ENCODE results near the gene AMH.

Gene AMH

DNA sequence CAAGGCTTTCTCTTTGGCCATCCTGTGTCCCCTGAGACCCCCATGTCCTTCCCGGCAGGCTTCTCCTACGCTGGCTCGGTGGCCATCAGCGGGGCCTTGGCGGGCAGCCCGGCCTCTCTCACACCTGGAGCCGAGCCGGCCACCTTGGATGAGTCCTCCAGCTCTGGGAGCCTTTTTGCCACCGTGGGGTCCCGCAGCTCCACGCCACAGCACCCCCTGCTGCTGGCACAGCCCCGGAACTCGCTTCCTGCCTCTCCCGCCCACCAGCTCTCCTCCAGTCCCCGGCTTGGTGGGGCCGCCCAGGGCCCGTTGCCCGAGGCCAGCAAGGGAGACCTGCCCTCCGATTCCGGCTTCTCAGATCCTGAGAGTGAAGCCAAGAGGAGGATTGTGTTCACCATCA is 27.2 kb upstream of the AMH start:
- no peak for DNase-seq

DNA sequence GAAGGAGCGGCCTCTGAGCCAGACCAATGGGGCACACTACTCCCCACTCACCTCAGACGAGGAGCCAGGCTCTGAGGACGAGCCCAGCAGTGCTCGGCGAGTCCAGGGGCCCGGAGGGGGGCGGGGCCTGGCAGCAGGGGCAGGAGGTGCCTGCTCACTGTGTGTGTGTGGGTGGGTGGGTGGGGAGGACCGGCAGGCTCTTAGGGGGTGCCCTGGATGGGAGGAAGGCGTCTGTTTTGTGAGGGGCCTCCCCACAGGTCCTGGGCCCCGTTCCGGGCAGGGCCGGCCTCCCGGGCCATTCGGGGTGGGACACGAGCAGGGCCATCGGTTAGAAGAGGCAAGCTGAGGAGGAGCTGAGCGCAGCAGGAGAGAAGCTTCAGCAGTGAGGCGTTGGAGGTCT is 25.7 kb upstream of the AMH start:
- DNase-seq, result no peak

DNA sequence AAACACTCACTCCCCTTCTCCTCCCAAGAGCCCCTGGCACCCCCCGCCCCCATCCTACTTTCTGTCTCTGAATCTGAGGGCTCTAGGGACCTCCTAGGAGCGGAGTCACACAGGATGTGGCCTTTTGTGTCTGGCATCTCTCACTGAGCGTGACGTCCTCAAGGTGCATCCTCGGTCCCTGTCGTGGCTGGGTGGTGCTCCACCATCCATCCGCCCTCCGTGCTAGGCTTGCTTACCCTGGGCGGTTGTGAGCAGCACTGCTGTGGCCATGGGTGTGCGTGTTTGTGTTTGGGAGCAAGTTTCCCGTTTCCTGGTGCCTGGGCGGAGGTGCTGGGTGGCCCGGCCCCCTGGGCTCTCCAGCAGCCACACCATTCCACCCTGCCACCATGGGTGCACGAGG is 25.2 kb upstream of the AMH start:
- no peak for DNase-seq

- no peak for DNase-seq
Observed at GRCh38 chr19:2224754-2225349, 24.3 kb upstream of the AMH start.

DNA sequence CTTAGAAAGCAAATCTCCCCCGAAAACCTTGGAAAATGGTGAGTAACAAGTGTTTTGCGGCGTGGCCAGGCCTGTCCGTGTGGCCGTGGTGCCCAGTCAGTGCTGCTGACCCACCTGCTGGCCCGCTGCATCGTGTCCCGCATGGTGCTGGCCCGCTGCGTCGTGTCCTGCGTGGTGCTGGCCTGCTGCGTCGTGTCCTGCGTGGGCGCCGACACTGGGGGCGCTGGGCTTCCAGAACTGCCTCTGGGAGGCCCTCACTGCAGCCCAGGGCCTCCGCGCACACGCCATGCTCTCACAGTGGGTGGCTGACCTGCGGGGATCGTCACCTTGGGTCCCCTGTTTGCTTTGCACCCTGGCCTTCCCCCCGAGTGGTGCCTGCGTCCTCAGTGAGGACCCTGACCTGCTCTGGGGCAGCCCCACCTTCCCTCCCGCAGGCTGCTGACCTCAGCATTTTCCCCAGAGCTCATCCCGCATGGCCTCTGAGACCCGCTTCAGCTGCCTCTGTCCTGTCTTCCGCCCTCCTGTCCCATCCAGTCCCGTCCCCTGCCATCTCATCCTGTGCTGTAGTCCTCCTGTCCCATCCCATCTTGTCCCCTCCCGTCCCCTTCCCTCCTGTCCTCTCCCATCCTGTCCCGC is 23.6 kb upstream of the AMH start:
- no peak for DNase-seq

DNA sequence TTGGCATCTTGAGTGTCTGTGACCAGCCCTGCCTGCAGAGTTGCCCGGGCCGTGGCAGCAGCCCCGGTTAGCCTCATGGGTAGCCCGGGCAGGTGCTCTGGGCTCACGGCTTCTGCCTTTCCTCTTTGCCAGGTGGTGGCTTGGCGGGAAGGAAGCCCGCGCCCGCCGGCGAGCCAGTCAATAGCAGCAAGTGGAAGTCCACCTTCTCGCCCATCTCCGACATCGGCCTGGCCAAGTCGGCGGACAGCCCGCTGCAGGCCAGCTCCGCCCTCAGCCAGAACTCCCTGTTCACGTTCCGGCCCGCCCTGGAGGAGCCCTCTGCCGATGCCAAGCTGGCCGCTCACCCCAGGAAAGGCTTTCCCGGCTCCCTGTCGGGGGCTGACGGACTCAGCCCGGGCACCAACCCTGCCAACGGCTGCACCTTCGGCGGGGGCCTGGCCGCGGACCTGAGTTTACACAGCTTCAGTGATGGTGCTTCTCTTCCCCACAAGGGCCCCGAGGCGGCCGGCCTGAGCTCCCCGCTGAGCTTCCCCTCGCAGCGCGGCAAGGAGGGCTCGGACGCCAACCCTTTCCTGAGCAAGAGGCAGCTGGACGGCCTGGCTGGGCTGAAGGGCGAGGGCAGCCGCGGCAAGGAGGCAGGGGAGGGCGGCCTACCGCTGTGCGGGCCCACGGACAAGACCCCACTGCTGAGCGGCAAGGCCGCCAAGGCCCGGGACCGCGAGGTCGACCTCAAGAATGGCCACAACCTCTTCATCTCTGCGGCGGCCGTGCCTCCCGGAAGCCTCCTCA is 22.9 kb upstream of the AMH start:
- no peak for DNase-seq

- no peak for DNase-seq
Observed at GRCh38 chr19:2226840-2227360, 22.2 kb upstream of the AMH start.

DNA sequence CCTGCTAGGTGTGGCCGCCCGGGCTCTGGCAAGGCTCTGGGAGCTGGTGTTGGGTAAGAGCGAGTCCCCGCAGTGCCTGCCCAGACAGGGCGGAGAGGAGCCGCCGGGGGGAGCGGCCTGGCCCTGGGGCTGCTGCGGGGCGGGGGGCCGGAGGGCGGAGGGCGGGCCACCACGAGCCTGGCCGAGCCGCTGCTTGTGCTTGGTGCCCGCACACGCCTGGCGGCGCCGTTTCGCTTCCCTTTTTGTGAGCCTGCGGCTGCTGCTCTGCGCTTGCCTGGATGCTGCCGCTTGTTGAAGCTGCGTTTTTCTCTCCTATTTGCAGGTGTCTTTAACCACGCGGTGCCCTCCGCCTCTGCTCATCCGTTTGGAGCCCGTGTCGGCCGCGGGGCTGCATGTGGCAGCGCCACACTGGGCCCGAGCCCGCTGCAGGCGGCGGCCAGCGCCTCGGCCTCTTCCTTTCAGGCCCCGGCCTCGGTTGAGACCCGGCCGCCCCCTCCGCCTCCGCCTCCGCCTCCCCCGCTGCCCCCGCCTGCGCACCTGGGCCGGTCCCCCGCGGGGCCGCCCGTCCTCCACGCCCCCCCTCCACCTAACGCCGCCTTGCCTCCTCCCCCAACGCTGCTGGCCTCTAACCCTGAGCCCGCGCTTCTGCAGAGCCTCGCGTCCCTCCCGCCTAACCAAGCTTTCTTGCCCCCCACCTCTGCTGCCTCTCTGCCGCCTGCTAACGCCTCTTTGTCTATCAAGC is 21.5 kb upstream of the AMH start:
- no peak for DNase-seq

DNA sequence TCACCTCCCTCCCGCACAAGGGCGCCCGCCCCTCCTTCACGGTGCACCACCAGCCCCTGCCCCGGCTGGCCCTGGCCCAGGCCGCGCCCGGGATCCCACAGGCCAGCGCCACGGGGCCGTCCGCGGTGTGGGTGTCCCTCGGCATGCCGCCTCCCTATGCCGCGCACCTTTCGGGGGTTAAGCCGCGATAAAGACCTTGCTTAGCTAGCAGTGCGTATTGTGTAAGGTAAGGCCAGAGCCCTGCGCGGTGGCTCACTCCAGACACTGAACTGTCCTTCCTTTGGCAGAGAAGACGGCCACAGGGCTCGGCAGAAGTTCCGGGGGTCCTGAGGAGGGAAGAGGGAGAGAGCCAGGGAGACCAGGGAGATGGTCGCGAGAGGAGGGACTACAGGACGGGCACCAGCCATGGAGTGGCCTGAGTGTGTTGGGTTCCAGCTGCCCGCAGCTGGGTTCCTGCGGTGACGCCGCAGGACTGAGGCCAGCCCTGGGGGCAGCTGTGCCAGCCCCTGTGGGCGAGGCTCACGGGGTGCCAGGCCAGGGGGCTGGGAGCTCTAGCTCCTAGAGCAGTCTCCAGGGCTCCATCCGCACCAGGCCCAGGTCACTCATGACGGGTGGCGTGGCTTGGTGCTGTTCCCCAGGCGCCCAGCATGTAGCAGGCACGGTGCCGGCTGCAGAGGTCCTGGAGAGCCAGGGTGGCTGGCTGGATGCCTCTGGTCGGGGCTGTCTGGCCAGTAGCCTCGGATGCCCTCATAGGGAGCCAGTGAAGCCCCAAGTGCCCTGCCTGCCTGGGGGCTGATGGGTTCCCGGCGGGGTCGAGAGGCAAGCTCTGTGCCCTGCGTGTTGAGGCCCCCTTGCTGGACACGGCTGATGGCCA is 20.7 kb upstream of the AMH start:
- no peak for DNase-seq

DNA sequence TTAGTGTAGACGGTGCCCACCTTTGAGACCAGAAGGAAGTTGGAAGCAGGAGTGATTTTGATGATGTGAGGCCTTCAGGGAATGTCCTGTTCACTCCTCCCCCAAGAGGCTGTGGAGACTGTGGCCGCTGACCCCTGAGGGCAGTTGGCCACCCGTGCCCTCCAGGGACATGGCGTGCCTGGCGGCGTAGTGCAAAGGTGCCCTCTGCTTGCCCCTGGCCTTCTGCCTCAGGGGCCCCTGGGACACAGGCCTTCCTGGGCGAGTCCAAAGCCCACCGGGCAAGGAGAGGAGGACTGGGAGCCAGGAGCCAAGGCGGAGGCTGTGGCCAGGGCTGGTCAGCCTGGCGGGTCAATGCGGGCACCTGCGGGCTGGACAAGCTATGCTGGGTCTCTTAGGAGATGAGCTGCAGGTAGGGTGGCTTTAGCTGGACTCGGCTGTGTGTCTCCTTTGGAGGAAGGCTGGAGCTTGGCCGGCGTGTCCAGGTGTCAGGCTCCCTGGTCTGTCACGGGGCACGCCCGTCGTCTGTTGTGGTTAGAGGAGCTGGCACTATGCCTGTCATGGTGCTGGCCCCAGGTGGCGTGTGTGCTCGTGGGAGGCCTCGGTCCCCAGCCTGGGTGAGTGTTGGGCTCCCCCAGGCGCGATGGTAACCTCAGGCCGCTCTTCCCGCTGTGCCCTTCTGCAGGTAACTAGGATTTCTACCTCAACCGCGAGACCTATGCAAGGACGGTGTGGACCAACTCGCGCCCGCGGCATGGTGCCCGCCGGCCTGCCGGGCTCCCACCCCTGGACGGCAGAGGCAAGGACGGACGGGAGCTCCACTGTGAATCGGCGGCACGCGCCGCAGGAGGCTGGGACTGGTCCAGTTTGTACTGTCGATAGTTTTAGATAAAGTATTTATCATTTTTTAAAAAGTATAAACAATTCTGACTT is 19.8 kb upstream of the AMH start:
- DNase-seq, result no peak

DNA sequence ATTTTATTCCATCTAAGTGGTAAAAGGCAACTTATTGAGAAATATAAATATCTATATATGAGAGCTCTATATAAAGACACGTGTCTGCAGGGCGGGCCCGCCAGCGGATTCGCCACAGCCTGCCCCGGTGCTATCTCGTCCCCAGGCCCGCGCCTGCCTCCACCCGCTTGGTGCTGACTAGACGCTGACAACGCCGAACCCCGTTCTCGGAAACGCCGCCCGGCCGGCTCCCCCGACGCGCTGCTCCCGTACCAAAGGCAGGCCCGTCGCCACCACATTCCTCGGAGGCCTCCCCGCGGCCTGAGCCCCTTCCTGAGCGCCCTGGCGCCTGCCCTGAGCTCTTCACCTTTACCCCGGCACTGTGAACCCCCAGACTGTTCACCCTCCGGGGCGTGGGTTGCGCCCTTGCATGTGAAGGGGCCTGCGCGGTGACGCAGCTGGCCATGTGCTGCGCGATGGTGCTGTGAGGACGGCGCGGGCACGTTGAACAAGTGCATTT is 19.0 kb upstream of the AMH start:
- no peak for DNase-seq

- DNase-seq, result no peak
Observed at GRCh38 chr19:2230807-2231533, 18.2 kb upstream of the AMH start.

GRCh38 chr19:2231621-2232221 is 17.4 kb upstream of the AMH start:
- DNase-seq, result no peak

DNA sequence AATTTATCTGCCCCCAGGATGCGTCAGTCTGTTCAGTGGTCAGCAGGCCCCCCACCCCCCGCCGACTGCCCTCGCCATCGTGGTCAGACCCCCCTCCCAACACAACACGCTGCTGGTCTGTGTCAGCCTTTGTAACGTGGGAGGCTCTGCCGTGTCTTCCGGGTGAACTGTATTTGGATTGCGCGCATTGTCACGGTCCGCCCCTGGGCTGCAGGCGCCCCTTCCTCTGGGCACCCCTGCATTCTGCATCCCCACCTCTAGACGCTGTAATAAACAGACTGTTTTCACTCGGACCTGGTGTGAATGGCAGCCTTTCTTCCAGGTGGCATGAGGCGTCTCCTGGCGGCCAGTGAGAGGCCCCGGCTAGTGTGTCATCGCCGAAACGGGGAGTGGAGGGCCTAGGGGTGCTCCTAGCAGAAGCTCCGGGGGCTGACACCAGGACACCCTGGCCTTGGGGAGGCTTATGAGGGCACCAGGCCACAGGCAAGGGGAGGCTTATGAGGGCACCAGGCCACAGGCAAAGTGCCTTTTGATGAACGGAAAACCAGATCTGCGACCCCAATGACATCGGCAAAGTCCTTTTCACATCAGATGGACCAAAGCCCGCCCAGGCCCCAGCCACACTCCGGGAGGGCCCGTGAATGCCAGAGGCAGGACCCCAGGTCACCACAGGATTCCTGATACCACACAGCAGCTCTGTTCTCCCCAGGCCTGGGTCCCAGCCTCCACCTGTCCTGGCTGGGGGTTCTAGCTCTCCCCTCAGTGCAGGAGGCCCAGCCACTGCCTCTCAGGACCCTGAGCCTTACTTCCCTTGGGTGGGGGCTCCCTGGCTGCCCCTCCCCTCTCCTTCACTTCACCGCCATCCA is 16.6 kb upstream of the AMH start:
- no peak for DNase-seq

DNA sequence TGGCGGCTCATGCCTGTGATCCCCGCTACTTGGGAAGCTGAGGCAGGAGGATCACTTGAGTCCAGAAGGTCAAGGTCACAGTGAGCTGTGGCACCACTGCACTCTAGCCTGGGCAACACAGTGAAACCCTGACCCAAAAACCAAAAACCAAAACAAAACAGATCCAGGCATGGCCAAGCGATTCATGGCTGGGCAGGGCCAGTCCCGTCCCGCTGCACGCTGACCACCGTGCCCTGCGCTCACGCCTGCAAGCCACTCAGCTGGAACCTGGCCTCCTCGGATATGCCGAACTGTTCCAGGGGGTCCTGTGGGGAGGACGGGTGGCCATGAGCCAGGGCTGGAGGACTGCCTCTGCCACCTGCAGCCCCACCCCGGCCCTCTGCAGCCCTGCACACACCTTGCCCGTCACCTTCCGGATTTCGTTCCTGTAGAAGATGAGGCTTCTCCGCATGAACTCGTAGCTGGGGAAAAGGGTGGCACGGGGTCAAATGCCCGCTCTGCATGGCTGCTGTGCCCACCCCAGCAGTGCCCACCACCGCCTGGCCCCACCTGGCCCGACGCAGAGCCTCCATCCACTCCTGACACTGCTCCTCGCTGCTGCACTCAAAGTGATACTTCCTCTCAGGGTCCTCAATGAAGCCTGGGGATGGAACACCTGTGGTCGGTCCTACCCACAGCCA is 15.4 kb upstream of the AMH start:
- no peak for DNase-seq

GRCh38 chr19:2234996-2235380 is 14.1 kb upstream of the AMH start:
- DNase-seq, result no peak

- DNase-seq, result no peak
Observed at GRCh38 chr19:2235381-2236063, 13.6 kb upstream of the AMH start.

- no peak for DNase-seq
Observed at GRCh38 chr19:2236064-2236313, 13.1 kb upstream of the AMH start.
